Osteoblast (primary cell): ENCODE results near the gene MYT1. TPM values are rescaled to one million over a fixed set of nuclear protein-coding genes. Genes with fewer than 3 reads are reported as not detected.

Experiments
- DNase-seq: peaks from one replicate; pipeline ENCODE4 v3.0.0; 2011; ENCODE audit warnings: low spot score, mixed read lengths; ENCODE audit not compliant: insufficient read length; ENCODE audit errors: missing footprints
- H2AFZ ChIP-seq: 2 replicates; pipeline ENCODE4 v1.6.0; 2011; ENCODE audit warnings: mild to moderate bottlenecking, low read length
- H3K27ac ChIP-seq: 2 replicates; pipeline ENCODE4 v1.5.1; 2011; ENCODE audit warnings: mild to moderate bottlenecking, low read depth, low read length, moderate library complexity
- H3K27me3 ChIP-seq: 2 replicates; pipeline ENCODE4 v1.6.0; 2012; ENCODE audit warnings: mild to moderate bottlenecking, control low read depth, inconsistent platforms, low read length, moderate library complexity; ENCODE audit not compliant: insufficient read depth
- H3K36me3 ChIP-seq: 2 replicates; pipeline ENCODE4 v1.5.1; 2011; ENCODE audit warnings: mild to moderate bottlenecking, low read length, control low read depth, moderate library complexity; ENCODE audit not compliant: insufficient read depth
- H3K4me1 ChIP-seq: 2 replicates; pipeline ENCODE4 v1.5.1; 2011; ENCODE audit warnings: mild to moderate bottlenecking, low read length, control low read depth, moderate library complexity; ENCODE audit not compliant: insufficient read depth
- H3K4me2 ChIP-seq: 2 replicates; pipeline ENCODE4 v1.6.0; 2011; ENCODE audit warnings: mild to moderate bottlenecking, low read length; ENCODE audit not compliant: insufficient read depth
- H3K4me3 ChIP-seq: fragments of 200-600 bp; sonication (generic); 3 replicates; pipeline ENCODE4 v1.5.1; 2012; ENCODE audit warnings: mild to moderate bottlenecking, low read length, inconsistent platforms; ENCODE audit not compliant: insufficient read depth
- H3K79me2 ChIP-seq: 2 replicates; pipeline ENCODE4 v1.6.0; 2012; ENCODE audit warnings: mild to moderate bottlenecking, low read length, control low read depth, inconsistent platforms; ENCODE audit not compliant: insufficient read depth
- H3K9me3 ChIP-seq: 2 replicates; pipeline ENCODE4 v1.5.1; 2011; ENCODE audit warnings: low read depth, low read length, control low read depth
- H4K20me1 ChIP-seq: 2 replicates; pipeline ENCODE4 v1.6.0; 2012; ENCODE audit warnings: mild to moderate bottlenecking, low read length, control low read depth; ENCODE audit not compliant: insufficient read depth
- total RNA-seq: library from RNA; depleted of rRNA; stranded (reverse); fragments of >200 nt; gene quantifications from 2 replicates; pipeline ENCODE4 v1.2.3, GENCODE V29; 2012
- TF ChIP-seq, protein P1 (sequence below): IDR thresholded peaks from 2 replicates; pipeline ENCODE4 v1.5.1; 2011; ENCODE audit warnings: mild to moderate bottlenecking, low read depth, low read length, moderate library complexity; ENCODE audit errors: extremely low read depth

MYT1 gene
- total RNA-seq, 1 donor: not detected

DNA sequence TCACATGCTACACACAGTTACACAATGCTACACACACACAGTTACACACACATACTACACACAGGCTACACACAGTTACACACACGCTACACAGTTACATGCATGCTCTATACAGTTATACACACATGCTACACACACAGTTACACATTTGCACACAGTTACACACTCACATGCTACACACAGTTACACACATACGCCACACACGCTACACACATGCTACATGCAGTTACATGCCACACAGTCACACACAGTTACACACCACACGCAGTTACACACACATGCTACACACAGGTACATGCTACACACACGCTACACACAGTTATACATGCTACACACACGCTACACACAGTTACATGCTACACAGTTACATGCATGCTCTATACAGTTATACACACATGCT lies 15.6 kb downstream of the MYT1 start:
- TF ChIP-seq, protein P1, sequence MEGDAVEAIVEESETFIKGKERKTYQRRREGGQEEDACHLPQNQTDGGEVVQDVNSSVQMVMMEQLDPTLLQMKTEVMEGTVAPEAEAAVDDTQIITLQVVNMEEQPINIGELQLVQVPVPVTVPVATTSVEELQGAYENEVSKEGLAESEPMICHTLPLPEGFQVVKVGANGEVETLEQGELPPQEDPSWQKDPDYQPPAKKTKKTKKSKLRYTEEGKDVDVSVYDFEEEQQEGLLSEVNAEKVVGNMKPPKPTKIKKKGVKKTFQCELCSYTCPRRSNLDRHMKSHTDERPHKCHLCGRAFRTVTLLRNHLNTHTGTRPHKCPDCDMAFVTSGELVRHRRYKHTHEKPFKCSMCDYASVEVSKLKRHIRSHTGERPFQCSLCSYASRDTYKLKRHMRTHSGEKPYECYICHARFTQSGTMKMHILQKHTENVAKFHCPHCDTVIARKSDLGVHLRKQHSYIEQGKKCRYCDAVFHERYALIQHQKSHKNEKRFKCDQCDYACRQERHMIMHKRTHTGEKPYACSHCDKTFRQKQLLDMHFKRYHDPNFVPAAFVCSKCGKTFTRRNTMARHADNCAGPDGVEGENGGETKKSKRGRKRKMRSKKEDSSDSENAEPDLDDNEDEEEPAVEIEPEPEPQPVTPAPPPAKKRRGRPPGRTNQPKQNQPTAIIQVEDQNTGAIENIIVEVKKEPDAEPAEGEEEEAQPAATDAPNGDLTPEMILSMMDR: no peak
- H3K4me1 ChIP-seq: no peaks in the 10 kb centered on the region
- no peaks in the 10 kb centered on the region for H3K79me2 ChIP-seq
- no peak overlapping the region for H3K27ac ChIP-seq
- no peaks in the 10 kb centered on the region for H3K9me3 ChIP-seq
- no peak overlapping the region for H3K4me2 ChIP-seq
- peaks cover 7% of the 10 kb centered on the region for H3K27me3 ChIP-seq
- DNase-seq: peak; percentile 34
- no peaks in the 10 kb centered on the region for H3K36me3 ChIP-seq
- no peaks in the 10 kb centered on the region for H4K20me1 ChIP-seq
- H2AFZ ChIP-seq: no peak overlapping the region
- H3K4me3 ChIP-seq: no peak overlapping the region

DNA sequence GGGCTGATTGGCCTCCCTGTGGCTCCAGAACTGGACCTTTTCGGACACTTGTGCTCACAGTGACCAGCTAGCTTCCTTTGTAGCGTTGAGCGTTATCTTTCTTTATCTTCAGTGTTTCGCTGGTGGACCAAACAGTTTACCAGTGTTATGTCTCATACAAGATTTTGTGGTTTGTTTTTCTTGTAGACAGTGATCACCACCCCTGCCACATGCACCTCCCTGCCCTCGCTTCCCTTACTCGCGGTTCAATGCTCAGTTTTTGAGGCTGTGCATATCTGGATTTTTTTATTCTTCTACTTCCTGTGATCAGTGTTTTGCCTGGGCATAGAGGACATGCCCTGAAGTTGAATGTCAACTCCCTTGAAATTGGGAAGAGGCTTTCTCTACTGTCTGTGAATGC lies 16.4 kb downstream of the MYT1 start:
- TF ChIP-seq, protein P1: no peak
- no peaks in the 10 kb centered on the region for H3K4me1 ChIP-seq
- H3K36me3 ChIP-seq: no peaks in the 10 kb centered on the region
- H3K79me2 ChIP-seq: no peaks in the 10 kb centered on the region
- no peak overlapping the region for H2AFZ ChIP-seq
- no peaks in the 10 kb centered on the region for H3K9me3 ChIP-seq
- H3K27ac ChIP-seq: no peak overlapping the region
- H3K4me2 ChIP-seq: no peak overlapping the region
- H3K27me3 ChIP-seq: peaks cover 7% of the 10 kb centered on the region
- H3K4me3 ChIP-seq: no peak overlapping the region
- no peaks in the 10 kb centered on the region for H4K20me1 ChIP-seq
- peak; percentile 71 for DNase-seq

DNA sequence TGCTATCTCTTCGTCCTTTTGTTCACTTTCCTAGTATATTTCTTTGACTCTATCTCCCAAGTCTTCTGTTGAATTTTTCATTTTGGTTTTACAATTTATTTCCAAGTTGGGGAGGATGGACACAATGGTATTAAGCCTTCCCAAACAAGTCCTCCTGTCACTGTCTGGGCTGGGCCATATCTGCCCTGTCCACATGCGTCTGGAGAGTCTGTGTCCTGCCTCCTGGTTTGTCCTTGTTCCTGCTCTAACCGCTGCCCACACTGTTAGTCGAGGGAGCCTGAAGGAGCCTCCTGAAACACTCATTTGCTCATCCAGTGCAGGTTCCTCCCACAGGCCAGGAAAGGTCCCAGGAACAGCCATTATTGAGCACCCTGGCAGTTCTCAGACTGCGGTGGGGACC lies 17.1 kb downstream of the MYT1 start:
- no peaks in the 10 kb centered on the region for H4K20me1 ChIP-seq
- no peak overlapping the region for H3K4me2 ChIP-seq
- H3K27me3 ChIP-seq: peaks cover 6% of the 10 kb centered on the region
- no peak overlapping the region for H3K4me3 ChIP-seq
- no peaks in the 10 kb centered on the region for H3K4me1 ChIP-seq
- H3K27ac ChIP-seq: no peak overlapping the region
- TF ChIP-seq, protein P1: no peak
- H3K9me3 ChIP-seq: no peaks in the 10 kb centered on the region
- peak; percentile 63 for DNase-seq
- no peaks in the 10 kb centered on the region for H3K36me3 ChIP-seq
- no peak overlapping the region for H2AFZ ChIP-seq
- no peaks in the 10 kb centered on the region for H3K79me2 ChIP-seq

DNA sequence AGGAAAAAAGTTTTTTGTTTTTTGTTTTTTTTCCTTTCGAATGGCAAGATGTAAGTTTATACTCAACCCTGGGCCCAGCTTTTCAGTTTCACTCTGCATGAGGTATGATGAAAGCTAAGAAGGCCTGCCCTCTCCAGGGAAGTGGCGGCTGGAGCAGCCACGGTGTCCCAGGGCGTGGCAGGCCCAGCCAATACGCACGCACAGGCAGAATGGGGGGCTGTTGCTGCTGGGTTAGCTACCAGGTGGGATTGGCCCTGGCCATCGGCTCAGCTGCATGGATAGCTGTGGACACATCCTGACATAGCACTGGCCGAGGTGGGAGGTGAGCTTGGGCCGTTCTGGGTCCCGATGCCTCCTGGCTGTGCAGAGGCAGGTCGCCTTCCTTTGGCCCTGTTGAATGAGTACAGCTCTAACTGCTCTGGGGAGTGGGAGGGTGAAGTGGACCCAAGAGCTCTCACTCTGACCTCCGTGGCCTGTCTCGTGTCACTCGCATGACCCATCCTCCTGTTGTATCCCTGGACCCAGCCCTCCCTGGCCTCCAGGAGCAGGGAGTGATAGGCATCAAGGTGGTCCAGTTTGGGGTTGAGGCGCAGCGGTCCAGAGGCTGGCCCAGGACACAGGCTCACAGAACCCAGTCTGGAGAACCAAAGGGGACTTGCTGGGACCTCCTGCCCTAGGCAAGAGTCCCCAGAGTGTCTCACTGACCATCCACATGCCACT lies 18.1 kb downstream of the MYT1 start:
- Histone ChIP-seq H3K27ac (no peak overlapping the region), H4K20me1 (no peaks in the 10 kb centered on the region), H3K27me3 (no peaks in the 10 kb centered on the region), H3K36me3 (no peaks in the 10 kb centered on the region), H3K79me2 (no peaks in the 10 kb centered on the region), H3K9me3 (no peaks in the 10 kb centered on the region), H3K4me1 (no peaks in the 10 kb centered on the region), H2AFZ (no peak overlapping the region), H3K4me3 (no peak overlapping the region), H3K4me2 (no peak overlapping the region)
- TF ChIP-seq, protein P1: no peak
- DNase-seq: peak; percentile 34
